Renal cortical epithelial cell (primary cell): ENCODE data around the gene MME. TPM values are rescaled to one million over a fixed set of nuclear protein-coding genes. Genes with fewer than 3 reads are reported as not detected.

ENCODE experiments used
- DNase-seq: peaks from one replicate; pipeline ENCODE4 v3.0.0-alpha.2; 2011; ENCODE audit warnings: low read depth
- total RNA-seq: library from RNA; depleted of rRNA; stranded (reverse); fragments of >200 nt; gene quantifications from 2 replicates; pipeline ENCODE4 v1.2.3, GENCODE V29; 2014

MME gene
- total RNA-seq, 1 donor from 2014 or later = 7.3 TPM

- no peak for DNase-seq
Observed at GRCh38 chr3:155147588-155147987, 67.5 kb downstream of the MME start.

GRCh38 chr3:155149494-155149893 is 69.4 kb downstream of the MME start:
- DNase-seq = no peak

- no peak for DNase-seq
Observed at GRCh38 chr3:155153242-155154186, 73.4 kb downstream of the MME start.

GRCh38 chr3:155154255-155154654 is 74.1 kb downstream of the MME start:
- DNase-seq = peak; percentile 43

- no peak for DNase-seq
Observed at GRCh38 chr3:155158346-155159037, 78.4 kb downstream of the MME start.

GRCh38 chr3:155159301-155159700 is 79.2 kb downstream of the MME start:
- no peak for DNase-seq

- peak; percentile 61 for DNase-seq
Observed at GRCh38 chr3:155161640-155162292, 81.6 kb downstream of the MME start.

GRCh38 chr3:155164306-155164705 is 84.2 kb downstream of the MME start:
- DNase-seq = no peak

GRCh38 chr3:155166441-155166840 is 86.3 kb downstream of the MME start:
- DNase-seq = no peak

- no peak for DNase-seq
Observed at GRCh38 chr3:155169197-155169596, 89.1 kb downstream of the MME start.

- no peak for DNase-seq
Observed at GRCh38 chr3:155173771-155174170, 93.7 kb downstream of the MME start.

GRCh38 chr3:155178810-155179436 is 98.8 kb downstream of the MME start:
- no peak for DNase-seq

GRCh38 chr3:155179437-155179827 is 99.3 kb downstream of the MME start:
- no peak for DNase-seq

GRCh38 chr3:155179966-155180757 is 100.0 kb downstream of the MME start:
- DNase-seq = peak; percentile 53

- no peak for DNase-seq
Observed at GRCh38 chr3:155182467-155182866, 102.3 kb downstream of the MME start.

GRCh38 chr3:155184011-155184410 is 103.9 kb downstream of the MME start:
- no peak for DNase-seq

GRCh38 chr3:155185631-155186071 is 105.5 kb downstream of the MME start:
- peak; percentile 41 for DNase-seq

GRCh38 chr3:155188031-155188430 is 107.9 kb downstream of the MME start:
- no peak for DNase-seq

GRCh38 chr3:155189478-155189877 is 109.4 kb downstream of the MME start:
- no peak for DNase-seq

- DNase-seq = no peak
Observed at GRCh38 chr3:155190691-155191090, 110.6 kb downstream of the MME start.
